H1 (cell line): Measurements from ENCODE around the gene GHRL. TPM values are rescaled to one million over a fixed set of nuclear protein-coding genes. Genes with fewer than 3 reads are reported as not detected.

Experiments
- CEBPB ChIP-seq: IDR thresholded peaks from 2 replicates; pipeline ENCODE4 v1.6.1; 2012; ENCODE audit warnings: low read depth, low read length
- GTF2F1 ChIP-seq: IDR thresholded peaks from 2 replicates; pipeline ENCODE4 v1.6.1; 2012; ENCODE audit warnings: low read depth, low read length, improper control_type of control experiment, borderline replicate concordance
- POLR2AphosphoS5 ChIP-seq: IDR thresholded peaks from 2 replicates; pipeline ENCODE4 v1.6.1; 2011; ENCODE audit warnings: low read depth, low read length
- RXRA ChIP-seq: IDR thresholded peaks from 2 replicates; pipeline ENCODE4 v1.6.1; 2011; ENCODE audit warnings: low read depth, mild to moderate bottlenecking, low read length, moderate library complexity; ENCODE audit not compliant: insufficient read depth
- SP2 ChIP-seq: IDR thresholded peaks from 2 replicates; pipeline ENCODE4 v1.6.1; 2012; ENCODE audit warnings: mild to moderate bottlenecking, low read length, inconsistent platforms
- TBP ChIP-seq: IDR thresholded peaks from 2 replicates; pipeline ENCODE4 v1.6.1; 2011; ENCODE audit warnings: low read depth, low read length, improper control_type of control experiment
- ZNF274 ChIP-seq: IDR thresholded peaks from 2 replicates; pipeline ENCODE4 v1.7.0; 2012; ENCODE audit warnings: low read length, borderline replicate concordance; ENCODE audit errors: extremely low read depth
- polyA plus RNA-seq, 7 experiments: library from polyadenylated mRNA; depleted of rRNA in 3 of 7; stranded (reverse) in 5 of 7; unstranded in 2 of 7; fragments of >200 nt in 5 of 7; fragments of 200-250 nt in 2 of 7; gene quantifications; 1 replicate in 5 of 7; 2 replicates in 1 of 7; 4 replicates in 1 of 7; pipeline versions ENCODE4 v1.2.1 to v1.2.3, GENCODE V29; 2011 to 2013; ENCODE audit warnings: missing spikeins in 2 of 7, mixed read lengths in 2 of 7
- total RNA-seq: library from RNA; stranded (reverse); fragmentation: NEBNext Ultra II Directional; extraction: Animal tissue kit (Norgen Biotek cat#: 25700); gene quantifications from 2 replicates; pipeline ENCODE4 v1.2.1, GENCODE V29; 2021
- TF ChIP-seq, protein P1 (sequence below): IDR thresholded peaks from 2 replicates; pipeline ENCODE4 v1.6.1; 2011; ENCODE audit warnings: low read depth, mild to moderate bottlenecking, low read length; ENCODE audit not compliant: insufficient read depth

GHRL gene
- total and polyA plus RNA-seq, 2 of the 8 experiments (the other 6 are each of a cell fraction or from before 2014, with no cell fraction given) = 0.32 to 0.35 TPM

GRCh38 chr3:10319251-10319650 lies 26.5 kb upstream of the GHRL start (continued):
- TF ChIP-seq, protein P1, sequence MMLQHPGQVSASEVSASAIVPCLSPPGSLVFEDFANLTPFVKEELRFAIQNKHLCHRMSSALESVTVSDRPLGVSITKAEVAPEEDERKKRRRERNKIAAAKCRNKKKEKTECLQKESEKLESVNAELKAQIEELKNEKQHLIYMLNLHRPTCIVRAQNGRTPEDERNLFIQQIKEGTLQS = no peak
- TF ChIP-seq ZNF274 (no peak), SP2 (no peak), GTF2F1 (no peak), TBP (no peak), RXRA (no peak), POLR2AphosphoS5 (no peak), CEBPB (no peak)
